Testis (tissue), 3 donors: ENCODE results near the gene MAN2A1. TPM values are rescaled to one million over a fixed set of nuclear protein-coding genes. Genes with fewer than 3 reads are reported as not detected.
"Not testable (repeated sequence)": the region's sequence is repeated elsewhere in the genome, so short reads cannot be mapped to it uniquely, and the experiment has no call there.

Experiments
- DNase-seq: peaks from one replicate; pipeline ENCODE4 v3.0.0-alpha.2; 2019
- H3K27ac ChIP-seq, 2 donors: fragments of 200-600 bp; sonication (generic); one replicate each; pipeline ENCODE4 v1.5.1; 2019
- H3K27me3 ChIP-seq: fragments of 200-600 bp; sonication (generic); one replicate; pipeline ENCODE4 v1.5.1; 2019
- H3K36me3 ChIP-seq: fragments of 200-600 bp; sonication (generic); one replicate; pipeline ENCODE4 v1.5.1; 2017; ENCODE audit warnings: low read depth; ENCODE audit errors: missing control alignments
- H3K4me1 ChIP-seq: fragments of 200-600 bp; sonication (generic); one replicate; pipeline ENCODE4 v1.5.1; 2019
- H3K4me3 ChIP-seq, 2 donors: fragments of 200-600 bp; sonication (generic); one replicate each; pipeline ENCODE4 v1.5.1; 2017 to 2019
- H3K9me3 ChIP-seq: fragments of 200-600 bp; sonication (generic); one replicate; pipeline ENCODE4 v1.5.1; 2017
- CTCF ChIP-seq, 3 experiments: fragments of 450-650 bp in 2 of 3; fragments of 200-600 bp in 1 of 3; sonication (generic) in 1 of 3; IDR thresholded peaks; one replicate each; pipeline ENCODE4 v1.5.1; 2016 to 2019; ENCODE audit warnings: antibody characterized with exemption in 3 of 3, mild to moderate bottlenecking in 2 of 3, moderate library complexity in 1 of 3
- POLR2A ChIP-seq: fragments of 450-650 bp; IDR thresholded peaks from one replicate; pipeline ENCODE4 v1.6.1; 2017; ENCODE audit warnings: antibody characterized with exemption, mild to moderate bottlenecking, moderate library complexity
- WGBS, 2 donors: methylation state at CpG; one replicate each; pipeline ENCODE4 v1.1.5; 2018; 5-methylcytosine and 5-hydroxymethylcytosine counted together
- intact Hi-C: fragments of 100-400 bp; cut with DNase I; formaldehyde crosslinking; loops from one replicate; pipeline ENCODE4 v1.15.1; 2023; ENCODE audit warnings: low total_unique reads
- polyA plus RNA-seq: library from polyadenylated mRNA; stranded (reverse); fragments of 350-450 nt; fragmentation: Illumina TruSeq; extraction: RNeasy Lipid Tissue Mini Kit (QIAGEN cat#74804); gene quantifications from one replicate; pipeline ENCODE4 v1.2.3, GENCODE V29; 2014; ENCODE audit warnings: low read depth, low replicate concordance; ENCODE audit not compliant: insufficient read depth
- total RNA-seq, 2 donors: library from RNA; depleted of rRNA; stranded (reverse); fragments of >200 nt; gene quantifications; one replicate each; pipeline ENCODE4 v1.2.3, GENCODE V29; 2016

Gene MAN2A1
- total and polyA plus RNA-seq, 3 donors from 2014 or later, result 36.0 to 80.5 (median 55.6) TPM

GRCh38 chr5:109882546-109882945, 192.8 kb downstream of the MAN2A1 start:
- H3K27me3 ChIP-seq, result no peaks in the 10 kb centered on the region
- H3K9me3 ChIP-seq, result no peaks in the 10 kb centered on the region
- no peak for TF ChIP-seq CTCF (IDR thresholded peaks at IDR 0.05)
- no peak for TF ChIP-seq POLR2A
- H3K4me1 ChIP-seq, result no peaks in the 10 kb centered on the region
- H3K36me3 ChIP-seq, result no peaks in the 10 kb centered on the region
- no peak overlapping the region for H3K4me3 ChIP-seq
- no peak for DNase-seq
- no peak overlapping the region for H3K27ac ChIP-seq
- intact Hi-C loops, result no loop called here

GRCh38 chr5:109884676-109885075, 194.9 kb downstream of the MAN2A1 start:
- Histone ChIP-seq H3K4me3 (no peak overlapping the region), H3K36me3 (no peaks in the 10 kb centered on the region), H3K4me1 (no peaks in the 10 kb centered on the region), H3K27ac (no peak overlapping the region), H3K27me3 (no peaks in the 10 kb centered on the region), H3K9me3 (no peaks in the 10 kb centered on the region)
- TF ChIP-seq CTCF (IDR thresholded peaks at IDR 0.05), result no peak
- TF ChIP-seq POLR2A, result no peak
- WGBS, 2 donors, result 62 to 89% methylated on average over 18 to 20 of the region's 20 CpGs
- DNase-seq, result no peak
- intact Hi-C loops, result no loop called here

- Histone ChIP-seq H3K9me3 (no peaks in the 10 kb centered on the region), H3K4me1 (no peaks in the 10 kb centered on the region), H3K36me3 (no peaks in the 10 kb centered on the region), H3K27me3 (no peaks in the 10 kb centered on the region), H3K27ac (no peak overlapping the region), H3K4me3 (no peak overlapping the region)
- 58 to 84% methylated on average over 13 to 28 of the region's 28 CpGs for WGBS, 2 donors
- no peak for DNase-seq
- intact Hi-C loops, result no loop called here
- no peak for TF ChIP-seq POLR2A
Observed at GRCh38 chr5:109885205-109885604, 195.5 kb downstream of the MAN2A1 start.

- Histone ChIP-seq H3K27ac (no peak overlapping the region), H3K4me3 (no peak overlapping the region), H3K36me3 (no peaks in the 10 kb centered on the region), H3K9me3 (no peaks in the 10 kb centered on the region), H3K4me1 (no peaks in the 10 kb centered on the region), H3K27me3 (no peaks in the 10 kb centered on the region)
- intact Hi-C loops, result no loop called here
- 37 to 62% methylated on average over 1 of the region's 1 CpG for WGBS, 2 donors
- DNase-seq, result no peak
- TF ChIP-seq POLR2A (no peak), CTCF (IDR thresholded peaks at IDR 0.05) (no peak)
Observed at GRCh38 chr5:109888989-109889388, 199.3 kb downstream of the MAN2A1 start.

- intact Hi-C loops, DNase-seq, H3K36me3 ChIP-seq, H3K27ac ChIP-seq, H3K4me1 ChIP-seq, H3K27me3 ChIP-seq, H3K4me3 ChIP-seq, H3K9me3 ChIP-seq: not testable (repeated sequence)
- WGBS, 2 donors, result 88 to 92% methylated on average over 2 of the region's 2 CpGs
Observed at GRCh38 chr5:109893271-109893670, 203.5 kb downstream of the MAN2A1 start.

- H3K36me3 ChIP-seq, result no peaks in the 10 kb centered on the region
- DNase-seq, result no peak
- H3K4me1 ChIP-seq, result no peaks in the 10 kb centered on the region
- intact Hi-C loops, result no loop called here
- H3K27ac ChIP-seq, result peak overlapping the region in 1 of 2 donors; percentile 47
- WGBS, 2 donors, result 47 to 49% methylated on average over 9 of the region's 9 CpGs
- TF ChIP-seq CTCF (IDR thresholded peaks at IDR 0.05), result no peak
- no peak for TF ChIP-seq POLR2A
- no peaks in the 10 kb centered on the region for H3K9me3 ChIP-seq
- H3K4me3 ChIP-seq, result no peak overlapping the region
- no peaks in the 10 kb centered on the region for H3K27me3 ChIP-seq
Observed at GRCh38 chr5:109898269-109899162, 208.8 kb downstream of the MAN2A1 start.
